Stimulated activated CD4-positive, alpha-beta T cell treated with anti-CD3 and anti-CD28 coated beads, Interleukin-12 subunit alpha, Interleukin-12 subunit beta, amount 100 ng/mL, for 48 hours (primary cell): ENCODE data around the gene INPP5D.
"Not testable (repeated sequence)": the region's sequence is repeated elsewhere in the genome, so short reads cannot be mapped to it uniquely, and the experiment has no call there.

ENCODE experiments used
- DNase-seq, 3 donors: peaks; one replicate each; pipeline ENCODE4 v3.0.0-alpha.2; 2020; ENCODE audit warnings: low read depth in 2 of 3, low spot score in 1 of 3

Gene INPP5D

DNA sequence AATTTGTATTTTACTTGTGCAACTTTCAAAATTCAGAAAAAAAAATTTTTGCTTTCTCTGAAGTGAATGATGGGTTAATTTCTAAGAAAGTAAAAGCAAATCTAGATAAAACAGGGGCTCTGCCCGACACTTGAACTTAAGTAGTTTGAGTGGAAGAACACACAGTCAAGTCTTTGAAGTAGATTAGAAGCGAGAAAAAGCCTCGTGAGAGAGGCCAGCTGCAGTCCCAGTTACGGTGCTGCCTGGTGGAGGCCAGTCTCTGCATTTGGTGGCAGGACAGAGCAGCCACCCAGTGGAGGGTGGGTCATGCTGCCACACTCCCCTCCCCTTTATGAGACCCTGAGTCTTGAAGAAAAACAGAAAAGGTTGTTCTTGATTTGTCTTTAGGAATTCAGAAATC, 81.8 kb downstream of the INPP5D start:
- DNase-seq, result no peak

GRCh38 chr2:233142355-233142897, 82.3 kb downstream of the INPP5D start:
- peak in 1 of 3 donors; percentile 1 for DNase-seq

DNA sequence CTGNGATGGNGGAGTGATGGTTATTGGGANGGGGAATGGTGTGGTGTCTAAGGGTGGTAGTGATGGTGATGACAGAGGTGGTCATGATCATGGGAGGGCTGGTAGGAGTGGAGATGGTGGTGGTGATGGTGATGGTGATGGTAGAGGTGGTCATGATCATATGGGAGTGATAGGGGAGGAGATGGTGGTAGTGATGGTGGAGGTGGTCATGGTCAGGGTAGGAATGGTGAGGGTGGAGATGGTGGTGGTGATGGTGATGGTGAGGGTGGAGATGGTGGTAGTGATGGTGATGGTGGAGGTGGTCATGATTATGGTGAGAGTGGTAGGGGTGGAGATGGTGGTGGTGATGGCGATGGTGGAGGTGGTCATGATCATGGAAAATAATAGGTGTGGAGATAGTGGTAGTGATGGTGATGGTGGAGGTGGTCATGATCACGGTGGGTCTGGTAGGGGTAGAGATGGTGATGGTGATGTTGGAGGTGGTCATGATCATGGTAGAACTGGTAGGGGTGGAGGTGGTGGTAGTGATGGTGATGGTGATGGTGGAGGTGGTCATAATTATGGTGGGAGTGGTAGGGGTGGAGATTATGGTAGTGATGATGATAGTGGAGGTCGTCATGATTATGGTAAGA, 83.7 kb downstream of the INPP5D start:
- no peak for DNase-seq

DNA sequence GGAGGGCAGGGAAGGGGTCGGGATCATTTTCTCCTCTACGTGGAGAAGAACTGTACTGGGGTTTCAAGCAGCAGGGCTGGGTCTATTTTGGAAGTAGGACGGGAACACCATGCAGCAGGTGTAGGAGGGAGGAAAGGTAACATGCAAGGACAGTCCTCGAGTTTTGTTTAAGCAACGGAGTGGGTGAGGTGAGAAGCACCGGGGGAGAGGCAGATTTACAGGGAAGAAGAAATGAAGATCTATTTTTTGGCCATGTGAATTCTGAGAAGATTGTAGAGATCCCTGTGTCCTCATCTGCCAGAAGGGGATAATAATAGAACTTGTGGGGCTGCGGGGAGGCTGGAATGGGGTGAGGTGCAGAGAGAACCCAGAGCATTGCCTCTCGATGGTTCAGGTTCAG, 85.6 kb downstream of the INPP5D start:
- DNase-seq, result no peak

- DNase-seq, result no peak
Measured at GRCh38 chr2:233146194-233146593, 86.1 kb downstream of the INPP5D start.

DNA sequence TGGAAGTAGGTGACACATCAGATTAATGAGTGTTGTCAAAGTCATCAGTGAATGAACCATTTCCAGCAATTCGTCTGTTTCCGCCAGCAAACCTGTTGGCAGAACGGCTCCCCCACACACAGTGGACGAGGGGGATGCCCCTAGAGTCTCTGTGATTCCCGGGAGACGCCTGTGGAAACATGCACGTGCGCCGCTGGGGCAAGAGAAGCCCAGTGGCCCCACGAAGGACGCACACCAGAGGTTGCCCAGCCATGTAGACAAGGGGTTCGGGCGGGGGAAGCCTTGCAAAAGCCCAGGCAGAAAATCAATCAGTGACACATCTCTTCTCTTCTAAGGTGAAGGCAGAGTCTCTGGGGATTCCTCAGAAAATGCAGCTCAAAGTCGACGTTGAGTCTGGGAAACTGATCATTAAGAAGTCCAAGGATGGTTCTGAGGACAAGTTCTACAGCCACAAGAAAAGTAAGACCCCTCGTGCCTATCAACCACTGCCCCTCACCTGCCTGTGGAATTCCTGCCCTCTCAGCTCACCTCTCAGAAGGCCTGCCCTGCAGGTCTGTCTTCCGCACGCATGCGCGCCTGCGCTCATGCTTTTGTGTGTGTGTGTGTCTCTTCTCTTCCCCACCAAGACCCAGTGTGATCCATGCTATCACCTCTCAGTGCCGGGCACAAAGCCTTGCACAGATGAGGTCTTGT, 87.1 kb downstream of the INPP5D start:
- no peak for DNase-seq

GRCh38 chr2:233147829-233148167, 87.7 kb downstream of the INPP5D start:
- no peak for DNase-seq

GRCh38 chr2:233148354-233148753, 88.2 kb downstream of the INPP5D start:
- DNase-seq, result no peak

GRCh38 chr2:233152541-233152940, 92.4 kb downstream of the INPP5D start:
- DNase-seq, result no peak

GRCh38 chr2:233153146-233153798, 93.1 kb downstream of the INPP5D start:
- DNase-seq, result no peak

DNA sequence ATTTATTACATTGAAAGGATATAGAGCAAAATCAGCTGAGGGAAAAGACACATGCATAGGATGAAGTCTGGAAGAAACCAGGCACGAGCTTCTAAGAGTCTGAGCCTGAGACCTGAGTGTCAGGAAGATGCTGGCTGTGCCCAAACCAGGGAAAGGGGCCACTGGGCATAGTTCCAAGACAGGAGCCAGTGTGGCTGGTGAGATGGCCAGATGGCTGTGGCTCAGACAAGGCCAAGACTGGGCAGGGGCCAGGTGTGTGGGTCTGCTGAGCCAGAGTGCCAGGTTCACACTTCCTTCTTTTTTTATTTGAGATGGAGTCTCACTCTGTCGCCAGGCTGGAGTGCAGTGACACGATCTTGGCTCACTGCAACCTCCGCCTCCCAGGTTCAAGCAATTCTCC, 95.9 kb downstream of the INPP5D start:
- DNase-seq, result no peak

DNA sequence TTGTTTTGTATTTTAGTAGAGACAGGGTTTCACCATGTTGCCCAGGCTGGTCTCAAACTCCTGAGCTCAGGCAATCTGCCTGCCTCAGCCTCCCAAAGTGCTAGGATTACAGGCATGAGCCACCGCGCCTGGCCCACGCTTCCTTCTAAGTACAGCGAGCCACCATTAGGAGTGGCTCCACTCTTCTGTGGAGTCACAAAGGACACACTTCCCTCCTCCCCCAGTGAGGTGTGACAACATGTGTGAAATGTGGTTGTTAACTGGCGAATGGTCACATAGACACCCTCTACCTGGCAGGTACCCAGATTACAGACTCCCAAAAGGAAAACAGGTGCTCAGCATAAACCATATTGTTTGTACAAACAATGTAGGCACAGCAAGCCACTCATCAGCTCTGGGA, 96.3 kb downstream of the INPP5D start:
- DNase-seq, result not testable (repeated sequence)

DNA sequence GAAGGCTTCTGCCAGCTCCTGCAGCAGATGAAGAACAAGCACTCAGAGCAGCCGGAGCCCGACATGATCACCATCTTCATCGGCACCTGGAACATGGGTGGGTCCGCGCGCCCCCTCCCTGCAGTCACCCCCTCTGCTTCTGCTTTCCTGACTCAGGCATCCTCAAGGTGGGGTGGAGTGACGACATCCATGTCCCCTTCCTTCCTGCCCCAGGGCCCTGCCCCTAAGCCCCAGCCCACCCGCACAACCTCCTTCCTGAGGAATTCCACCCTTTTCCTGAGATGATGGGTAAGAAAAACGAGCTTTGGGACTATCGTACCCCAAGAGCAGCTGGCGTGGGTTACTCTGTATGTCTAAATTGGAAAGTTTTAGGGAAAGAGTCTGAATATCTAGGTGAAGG, 101.6 kb downstream of the INPP5D start:
- DNase-seq, result no peak

DNA sequence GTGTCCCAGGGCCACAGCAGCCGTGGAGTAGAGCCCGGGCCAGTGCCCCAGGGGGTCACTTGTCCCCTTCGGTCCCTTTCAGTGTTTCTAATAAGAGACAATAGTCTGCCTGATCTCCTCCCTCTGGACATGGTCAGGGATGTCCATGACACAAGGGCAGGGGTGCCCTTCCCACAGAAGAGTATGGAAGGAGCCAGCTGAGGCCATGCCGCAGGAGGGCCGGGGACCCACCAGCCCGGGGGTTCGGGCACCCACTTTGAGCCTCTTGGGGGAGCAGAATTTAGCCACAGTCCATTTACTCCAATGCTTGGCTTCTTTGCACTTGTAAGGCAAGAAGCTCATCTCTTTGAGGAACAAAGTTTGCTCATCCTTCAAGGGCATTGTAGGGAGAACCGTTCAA, 102.6 kb downstream of the INPP5D start:
- DNase-seq, result no peak

DNA sequence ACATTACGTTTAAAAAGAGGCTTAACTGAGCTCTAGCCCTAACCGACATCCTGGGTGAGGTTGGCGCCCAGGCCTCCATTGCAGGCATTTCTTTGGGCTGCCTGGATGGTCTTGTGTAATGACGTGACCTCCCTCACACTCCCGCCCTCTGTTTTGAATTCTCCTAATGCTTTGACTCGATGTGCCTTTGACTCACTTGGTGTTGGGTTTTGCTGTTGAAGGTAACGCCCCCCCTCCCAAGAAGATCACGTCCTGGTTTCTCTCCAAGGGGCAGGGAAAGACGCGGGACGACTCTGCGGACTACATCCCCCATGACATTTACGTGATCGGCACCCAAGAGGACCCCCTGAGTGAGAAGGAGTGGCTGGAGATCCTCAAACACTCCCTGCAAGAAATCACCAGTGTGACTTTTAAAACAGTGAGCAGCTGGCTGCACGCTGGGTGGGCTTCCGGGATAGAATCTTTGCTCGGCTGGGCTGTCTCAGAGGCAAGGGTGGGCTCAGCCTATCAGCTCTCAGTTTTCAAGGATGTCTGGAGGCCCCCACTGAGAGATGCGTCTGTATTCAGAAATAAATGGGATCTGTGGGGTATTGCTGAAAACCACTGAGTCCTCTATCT, 103.5 kb downstream of the INPP5D start:
- DNase-seq, result no peak

- no peak for DNase-seq
Measured at GRCh38 chr2:233164128-233164635, 104.0 kb downstream of the INPP5D start.

DNA sequence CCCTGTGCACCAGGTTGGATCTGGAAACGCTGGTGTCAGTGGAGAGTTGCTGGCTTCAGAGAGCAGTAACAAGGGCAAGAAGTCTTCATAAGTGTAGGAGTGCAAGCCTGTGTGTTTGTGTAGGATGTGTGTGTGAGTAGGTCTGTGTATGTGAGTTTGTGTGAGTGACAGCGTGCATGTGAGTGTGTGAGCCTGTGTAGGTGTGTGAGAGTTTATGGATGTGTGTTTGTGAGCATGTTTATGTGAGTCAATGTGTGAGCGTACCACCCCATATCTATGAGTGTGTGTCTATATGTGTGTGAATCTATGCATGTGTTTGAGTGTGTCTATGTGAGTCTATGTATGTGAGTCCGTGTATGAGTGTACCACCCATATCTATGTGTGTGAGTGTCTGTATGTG, 104.8 kb downstream of the INPP5D start:
- DNase-seq, result no peak

- DNase-seq, result no peak
Measured at GRCh38 chr2:233165543-233165894, 105.4 kb downstream of the INPP5D start.

DNA sequence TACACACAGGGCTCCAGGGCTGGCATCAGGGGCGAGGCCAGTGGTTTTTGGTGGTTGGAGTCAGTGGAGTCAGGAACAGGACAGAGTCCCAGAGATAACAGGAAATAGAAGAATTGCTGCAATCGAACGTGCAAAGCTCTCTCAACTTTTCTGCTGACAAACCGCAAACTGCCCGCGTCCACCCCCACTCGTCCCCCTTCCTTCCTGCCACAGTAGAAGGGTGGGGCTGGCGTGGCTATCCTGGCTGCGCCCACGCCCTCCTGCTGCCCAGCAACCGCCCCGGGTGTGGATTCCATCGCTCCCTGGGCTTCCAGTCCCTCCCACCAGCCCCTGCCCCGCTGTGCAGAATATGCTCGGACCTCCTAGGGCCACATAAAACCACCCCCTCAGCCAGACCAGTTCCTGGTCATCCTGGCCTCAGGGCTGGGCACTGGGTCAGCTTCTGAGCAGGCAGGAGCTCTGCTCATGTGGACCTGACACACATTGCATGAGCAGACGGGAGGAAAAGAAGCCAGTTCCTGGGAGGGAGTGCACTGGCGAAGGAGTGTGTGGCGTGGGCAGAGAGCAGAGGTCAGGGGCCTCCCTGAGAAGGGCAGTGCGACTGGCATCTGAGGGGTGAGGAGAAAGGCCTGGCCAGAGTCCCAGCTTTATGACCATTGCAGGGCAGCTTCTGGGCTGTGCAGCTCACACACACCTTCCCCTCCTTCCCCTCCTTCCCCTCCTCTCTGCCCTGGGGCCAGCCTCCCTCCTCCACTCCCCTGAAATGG, 105.9 kb downstream of the INPP5D start:
- peak in 1 of 3 donors; percentile 6 for DNase-seq

DNA sequence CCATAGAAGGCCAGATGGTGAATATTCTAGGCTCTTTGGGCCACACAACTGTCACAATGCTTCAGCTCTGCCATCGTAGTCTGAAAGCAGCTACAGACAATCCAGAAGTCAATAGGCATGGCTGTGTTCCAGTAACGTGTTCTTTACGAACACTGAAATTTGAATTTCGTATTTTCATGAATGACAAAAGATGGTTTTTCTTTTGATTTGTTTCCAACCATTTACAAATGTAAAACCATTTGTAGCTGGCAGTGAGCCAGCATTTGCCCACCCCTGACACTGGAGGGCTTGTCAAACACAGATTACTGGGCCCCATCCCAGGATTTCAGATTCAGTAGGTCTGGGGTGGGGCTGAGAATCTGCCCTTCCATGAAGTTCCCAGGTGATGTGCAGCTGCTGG, 108.3 kb downstream of the INPP5D start:
- DNase-seq, result no peak

DNA sequence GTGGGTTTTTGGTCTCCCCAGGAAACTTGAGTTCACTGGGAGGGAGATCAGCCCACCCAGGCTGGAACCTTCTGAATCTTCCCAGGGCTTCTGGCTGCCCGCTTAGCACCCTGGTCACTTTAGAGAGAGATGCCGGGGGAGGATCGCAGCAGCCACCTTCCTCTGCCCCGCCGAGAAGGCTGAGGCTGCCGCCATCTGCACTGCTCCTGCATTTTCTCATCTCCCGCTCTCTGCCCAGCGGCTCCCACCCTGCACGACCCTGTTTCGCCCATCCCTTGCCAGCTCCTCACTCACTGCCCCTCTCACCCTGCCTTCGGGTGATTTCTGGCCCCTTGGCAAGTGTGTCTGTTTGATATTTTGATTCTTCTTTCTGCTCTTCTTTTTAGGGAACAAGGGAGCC, 108.8 kb downstream of the INPP5D start:
- DNase-seq, result no peak
